GM21717 (cell line): Measurements from ENCODE around the gene TMEM59L.
"Not testable (repeated sequence)": the region's sequence is repeated elsewhere in the genome, so short reads cannot be mapped to it uniquely, and the experiment has no call there.

ENCODE experiments used
- ATAC-seq: cut with Tn5 transposase; IDR thresholded peaks from one replicate; pipeline ENCODE4 v1.9.1; 2021; ENCODE audit warnings: mild to moderate bottlenecking, moderate library complexity; ENCODE audit not compliant: unreplicated experiment

TMEM59L gene

GRCh38 chr19:18593367-18594095 lies 19.1 kb upstream of the TMEM59L start:
- no peak for ATAC-seq

GRCh38 chr19:18594096-18594823 lies 18.4 kb upstream of the TMEM59L start:
- ATAC-seq: no peak

- ATAC-seq: no peak
Measured at GRCh38 chr19:18594824-18595373, 17.8 kb upstream of the TMEM59L start.

- ATAC-seq: no peak
Measured at GRCh38 chr19:18595475-18595874, 17.2 kb upstream of the TMEM59L start.

- no peak for ATAC-seq
Measured at GRCh38 chr19:18596752-18597157, 15.9 kb upstream of the TMEM59L start.

- ATAC-seq: no peak
Measured at GRCh38 chr19:18597809-18598660, 14.6 kb upstream of the TMEM59L start.

- ATAC-seq: no peak
Measured at GRCh38 chr19:18599485-18599884, 13.2 kb upstream of the TMEM59L start.

GRCh38 chr19:18600692-18601397 lies 11.8 kb upstream of the TMEM59L start:
- not testable (repeated sequence) for ATAC-seq

GRCh38 chr19:18601875-18602274 lies 10.8 kb upstream of the TMEM59L start:
- no peak for ATAC-seq

GRCh38 chr19:18603255-18603957 lies 9.3 kb upstream of the TMEM59L start:
- no peak for ATAC-seq

GRCh38 chr19:18603958-18604819 lies 8.5 kb upstream of the TMEM59L start:
- ATAC-seq: no peak

- no peak for ATAC-seq
Measured at GRCh38 chr19:18604820-18605159, 7.9 kb upstream of the TMEM59L start.

GRCh38 chr19:18605196-18605545 lies 7.5 kb upstream of the TMEM59L start:
- ATAC-seq: no peak

- ATAC-seq: no peak
Measured at GRCh38 chr19:18605546-18606280, 7.0 kb upstream of the TMEM59L start.

GRCh38 chr19:18606281-18607225 lies 6.1 kb upstream of the TMEM59L start, which contains the start of gene CRLF1:
Gene CRLF1 (minus strand): TSS chr19:18606799. CDS start chr19:18606656, 143 bp downstream.
- no peak for ATAC-seq

- no peak for ATAC-seq
Measured at GRCh38 chr19:18607226-18608101, 5.2 kb upstream of the TMEM59L start.
